Amygdala (tissue), 56 donors: ENCODE measurements around the gene PRKCE.

Experiments used
- DNase-seq, 56 donors: peaks; one replicate each; lab custom pipeline; 2025; lab: John Stamatoyannopoulos, UW

Gene PRKCE

GRCh38 chr2:46076251-46076650, 424.8 kb downstream of the PRKCE start:
- DNase-seq, result no peak

- DNase-seq, result no peak
These were observed 425.4 kb downstream of the PRKCE start for GRCh38 chr2:46076875-46077274.

- DNase-seq, result no peak
These were observed 426.1 kb downstream of the PRKCE start for GRCh38 chr2:46077522-46078107.

GRCh38 chr2:46079985-46080560, 428.6 kb downstream of the PRKCE start:
- no peak for DNase-seq

- no peak for DNase-seq
These were observed 431.3 kb downstream of the PRKCE start for GRCh38 chr2:46082531-46083485.

- DNase-seq, result no peak
These were observed 435.1 kb downstream of the PRKCE start for GRCh38 chr2:46086578-46087070.

- no peak for DNase-seq
These were observed 436.0 kb downstream of the PRKCE start for GRCh38 chr2:46087492-46087891.

- peak in 1 of 56 donors; percentile 2 for DNase-seq
These were observed 439.5 kb downstream of the PRKCE start for GRCh38 chr2:46091004-46091403.

GRCh38 chr2:46091961-46092667, 440.6 kb downstream of the PRKCE start:
- DNase-seq, result no peak

GRCh38 chr2:46094689-46095088, 443.2 kb downstream of the PRKCE start:
- DNase-seq, result no peak

GRCh38 chr2:46095830-46096229, 444.4 kb downstream of the PRKCE start:
- DNase-seq, result no peak

GRCh38 chr2:46096260-46096659, 444.8 kb downstream of the PRKCE start:
- no peak for DNase-seq

- DNase-seq, result peak in 5 of 56 donors; percentile 4 to 22 (median 6)
These were observed 446.4 kb downstream of the PRKCE start for GRCh38 chr2:46097714-46098480.

- DNase-seq, result no peak
These were observed 447.2 kb downstream of the PRKCE start for GRCh38 chr2:46098621-46099062.

- DNase-seq, result no peak
These were observed 450.2 kb downstream of the PRKCE start for GRCh38 chr2:46101557-46102220.

GRCh38 chr2:46106690-46107089, 455.2 kb downstream of the PRKCE start:
- DNase-seq, result no peak

GRCh38 chr2:46114996-46115395, 463.5 kb downstream of the PRKCE start:
- no peak for DNase-seq

GRCh38 chr2:46116150-46116549, 464.7 kb downstream of the PRKCE start:
- DNase-seq, result no peak

GRCh38 chr2:46116553-46116991, 465.1 kb downstream of the PRKCE start:
- DNase-seq, result no peak
